ENCODE data around the gene OR51E2. TPM values are rescaled to one million over a fixed set of nuclear protein-coding genes. Genes with fewer than 3 reads are reported as not detected.

OR51E2 gene
- total and polyA plus RNA-seq, 2 of the 8 experiments (the other 6 are each of a cell fraction or from before 2014, with no cell fraction given), result not detected

- TF ChIP-seq CHD7 (IDR thresholded peaks at IDR 0.05; ENCODE audit: insufficient replicate concordance, low read length) (no peak), PHF8 (conservative IDR thresholded peaks at IDR 0.05; ENCODE audit: low read depth, low read length) (no peak), SRF (IDR thresholded peaks at IDR 0.05; ENCODE audit: low read depth, low read length) (no peak), ATF2 (IDR thresholded peaks at IDR 0.05; ENCODE audit: low read length) (no peak)
Observed at GRCh38 chr11:4643682-4644081, 54.0 kb downstream of the OR51E2 start, which contains the start of gene OR51E1 (continued).
